BE2C (cell line): ENCODE results near the gene AHI1.

Source experiments
- DNase-seq: peaks from one replicate; pipeline ENCODE4 v3.0.0-alpha.2; 2020
- H3K27me3 ChIP-seq: fragments of 250-450 bp; sonication (Bioruptor Pico); 2 replicates; pipeline ENCODE4 v1.5.1; 2020; ENCODE audit warnings: mild to moderate bottlenecking
- H3K36me3 ChIP-seq: fragments of 250-450 bp; sonication (Bioruptor Pico); 2 replicates; pipeline ENCODE4 v1.5.1; 2020; ENCODE audit warnings: mild to moderate bottlenecking
- H3K4me1 ChIP-seq: fragments of 250-450 bp; sonication (Bioruptor Pico); 2 replicates; pipeline ENCODE4 v1.5.1; 2020
- H3K4me3 ChIP-seq: 2 replicates; pipeline ENCODE4 v1.5.1; 2011; ENCODE audit warnings: low read depth, low read length
- H3K9me3 ChIP-seq: fragments of 250-450 bp; sonication (Bioruptor Pico); 2 replicates; pipeline ENCODE4 v1.5.1; 2020
- CTCF ChIP-seq: IDR thresholded peaks from 2 replicates; pipeline ENCODE4 v1.5.1; 2012; ENCODE audit warnings: mild to moderate bottlenecking, low read depth, low read length

Gene AHI1

DNA sequence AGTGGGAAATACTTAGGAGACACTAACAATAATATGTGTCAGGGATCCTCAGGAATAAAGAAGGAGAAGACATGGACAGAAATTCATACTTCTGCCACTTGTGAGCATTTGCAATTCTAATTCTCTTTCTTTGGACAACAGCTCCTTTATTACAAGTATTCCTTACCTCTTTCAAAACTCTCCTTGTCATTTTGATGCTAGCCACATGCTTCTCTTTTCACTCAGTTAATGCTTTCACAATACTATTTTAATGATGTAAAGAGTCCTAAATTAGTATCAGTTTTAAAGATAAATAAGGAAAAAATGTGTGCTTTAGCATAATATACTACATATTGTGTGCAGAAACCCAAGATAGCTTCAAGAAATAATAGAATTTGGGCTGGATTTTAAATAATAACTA lies 62.5 kb downstream of the AHI1 start:
- Histone ChIP-seq H3K27me3 (no peaks in the 10 kb centered on the region), H3K4me3 (no peak overlapping the region), H3K9me3 (no peaks in the 10 kb centered on the region), H3K4me1 (no peaks in the 10 kb centered on the region), H3K36me3 (no peaks in the 10 kb centered on the region; the same call in none of the 2 replicates)
- TF ChIP-seq CTCF: no peak
- DNase-seq: no peak

GRCh38 chr6:135434095-135434494 lies 63.4 kb downstream of the AHI1 start:
- Histone ChIP-seq H3K9me3 (no peaks in the 10 kb centered on the region), H3K27me3 (no peaks in the 10 kb centered on the region), H3K36me3 (no peaks in the 10 kb centered on the region; the same call in none of the 2 replicates), H3K4me3 (no peak overlapping the region), H3K4me1 (no peaks in the 10 kb centered on the region)
- no peak for DNase-seq
- TF ChIP-seq CTCF: no peak

DNA sequence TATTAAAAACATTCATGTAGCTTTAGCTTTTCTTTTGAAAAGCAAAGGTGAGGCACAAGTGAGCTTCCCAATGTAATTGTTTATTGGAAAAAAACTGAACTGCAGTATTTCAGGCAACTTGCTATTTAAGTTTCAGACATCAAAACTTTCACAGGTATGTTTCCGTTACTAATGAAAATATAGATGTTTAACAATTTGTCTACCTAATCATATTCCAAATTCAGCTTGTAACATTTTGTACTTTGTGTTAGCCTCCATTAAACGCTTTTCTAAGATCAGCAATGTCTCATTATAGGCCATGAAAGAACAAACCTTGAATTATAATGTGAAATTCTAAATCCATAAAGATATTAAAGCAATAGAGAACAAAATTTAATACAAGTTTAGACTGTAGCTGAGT lies 69.5 kb downstream of the AHI1 start:
- Histone ChIP-seq H3K36me3 (no peaks in the 10 kb centered on the region), H3K4me3 (no peak overlapping the region), H3K9me3 (no peaks in the 10 kb centered on the region), H3K4me1 (no peaks in the 10 kb centered on the region; the same call in 1 of the 2 replicates), H3K27me3 (no peaks in the 10 kb centered on the region)
- DNase-seq: no peak
- no peak for TF ChIP-seq CTCF

DNA sequence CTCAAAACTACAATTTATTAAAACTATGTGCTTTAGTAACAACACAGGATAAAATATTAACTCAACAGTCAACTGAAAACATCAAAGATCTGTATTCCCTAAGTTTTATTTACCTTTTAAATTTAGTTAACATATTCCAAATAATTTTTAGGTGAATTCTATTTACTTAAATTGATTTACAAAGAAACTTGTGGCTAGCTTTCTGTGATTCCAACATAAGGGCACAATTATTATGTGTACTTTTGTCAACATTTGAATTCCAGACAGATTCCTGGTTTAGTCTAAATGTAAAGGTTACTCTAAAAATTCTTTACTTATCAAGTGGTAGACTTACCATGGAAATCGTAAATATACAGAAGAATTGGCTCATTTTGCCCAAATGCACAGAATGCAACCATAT lies 70.7 kb downstream of the AHI1 start:
- H3K27me3 ChIP-seq: no peaks in the 10 kb centered on the region
- H3K9me3 ChIP-seq: no peaks in the 10 kb centered on the region
- H3K36me3 ChIP-seq: no peaks in the 10 kb centered on the region
- no peak for TF ChIP-seq CTCF
- no peak for DNase-seq
- H3K4me1 ChIP-seq: no peaks in the 10 kb centered on the region; the same call in 1 of the 2 replicates
- H3K4me3 ChIP-seq: no peak overlapping the region

DNA sequence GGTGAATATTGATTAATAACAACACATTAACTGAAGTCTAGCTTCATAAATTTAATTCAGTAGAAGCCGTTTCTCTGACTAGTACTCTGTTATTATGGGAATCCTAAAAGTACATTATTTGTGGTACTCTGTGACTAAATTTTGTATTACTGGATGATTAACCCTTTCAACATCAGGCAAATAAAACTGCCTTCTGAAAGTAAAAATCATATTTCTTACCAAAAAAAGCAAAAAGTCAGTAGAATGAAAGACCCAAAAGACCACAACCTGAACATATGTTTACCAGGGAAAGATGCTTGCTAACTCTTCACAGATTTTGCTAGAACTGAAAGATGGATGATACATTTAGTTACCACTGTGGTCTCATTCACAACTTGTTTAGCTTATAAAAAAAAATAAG lies 73.2 kb downstream of the AHI1 start:
- DNase-seq: no peak
- H3K4me1 ChIP-seq: no peaks in the 10 kb centered on the region; the same call in 1 of the 2 replicates
- H3K36me3 ChIP-seq: no peaks in the 10 kb centered on the region
- no peaks in the 10 kb centered on the region for H3K9me3 ChIP-seq
- no peak for TF ChIP-seq CTCF
- no peaks in the 10 kb centered on the region for H3K27me3 ChIP-seq
- no peak overlapping the region for H3K4me3 ChIP-seq

GRCh38 chr6:135423649-135424128 lies 73.9 kb downstream of the AHI1 start:
- Histone ChIP-seq H3K4me1 (no peaks in the 10 kb centered on the region; the same call in 1 of the 2 replicates), H3K27me3 (no peaks in the 10 kb centered on the region), H3K36me3 (no peaks in the 10 kb centered on the region), H3K9me3 (no peaks in the 10 kb centered on the region), H3K4me3 (no peak overlapping the region)
- DNase-seq: peak; percentile 14
- peak; percentile 72 for TF ChIP-seq CTCF
